D721Med (cell line): ENCODE data around the gene DYNLT3.

Experiments used
- DNase-seq: peaks from one replicate; pipeline ENCODE4 v3.0.0; 2011; ENCODE audit warnings: low spot score; ENCODE audit not compliant: insufficient read length
- FAIRE-seq: peaks from 2 replicates; lab custom pipeline; 2011; peaks lifted over from hg19 to GRCh38; lab: Jason Lieb, UNC
- TF ChIP-seq, protein P1 (sequence below): IDR thresholded peaks from 2 replicates; pipeline ENCODE4 v1.5.1; 2012; ENCODE audit warnings: mild to moderate bottlenecking, control low read depth; ENCODE audit not compliant: insufficient read depth; ENCODE audit errors: missing control alignments

DYNLT3 gene

DNA sequence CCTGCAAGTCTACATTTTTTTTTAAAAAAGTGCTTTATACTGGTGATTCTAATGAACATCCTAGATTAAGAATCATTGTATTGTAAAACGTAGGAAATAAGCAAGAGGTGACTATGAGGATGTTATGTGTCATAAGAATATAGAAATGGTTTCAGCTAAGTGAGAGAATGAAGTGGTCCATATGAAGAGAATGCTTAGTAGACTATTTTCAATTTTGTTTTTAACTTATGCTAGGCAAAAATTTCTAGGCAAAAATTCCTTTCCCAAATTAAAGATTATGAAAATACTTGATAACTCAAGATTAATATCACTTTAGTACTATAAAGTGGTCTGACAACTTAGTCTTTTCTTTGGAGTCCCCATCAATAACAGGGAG, 825 bp downstream of the DYNLT3 start:
- no peak for DNase-seq
- TF ChIP-seq, protein P1, sequence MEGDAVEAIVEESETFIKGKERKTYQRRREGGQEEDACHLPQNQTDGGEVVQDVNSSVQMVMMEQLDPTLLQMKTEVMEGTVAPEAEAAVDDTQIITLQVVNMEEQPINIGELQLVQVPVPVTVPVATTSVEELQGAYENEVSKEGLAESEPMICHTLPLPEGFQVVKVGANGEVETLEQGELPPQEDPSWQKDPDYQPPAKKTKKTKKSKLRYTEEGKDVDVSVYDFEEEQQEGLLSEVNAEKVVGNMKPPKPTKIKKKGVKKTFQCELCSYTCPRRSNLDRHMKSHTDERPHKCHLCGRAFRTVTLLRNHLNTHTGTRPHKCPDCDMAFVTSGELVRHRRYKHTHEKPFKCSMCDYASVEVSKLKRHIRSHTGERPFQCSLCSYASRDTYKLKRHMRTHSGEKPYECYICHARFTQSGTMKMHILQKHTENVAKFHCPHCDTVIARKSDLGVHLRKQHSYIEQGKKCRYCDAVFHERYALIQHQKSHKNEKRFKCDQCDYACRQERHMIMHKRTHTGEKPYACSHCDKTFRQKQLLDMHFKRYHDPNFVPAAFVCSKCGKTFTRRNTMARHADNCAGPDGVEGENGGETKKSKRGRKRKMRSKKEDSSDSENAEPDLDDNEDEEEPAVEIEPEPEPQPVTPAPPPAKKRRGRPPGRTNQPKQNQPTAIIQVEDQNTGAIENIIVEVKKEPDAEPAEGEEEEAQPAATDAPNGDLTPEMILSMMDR = no peak
- no peak for FAIRE-seq

DNA sequence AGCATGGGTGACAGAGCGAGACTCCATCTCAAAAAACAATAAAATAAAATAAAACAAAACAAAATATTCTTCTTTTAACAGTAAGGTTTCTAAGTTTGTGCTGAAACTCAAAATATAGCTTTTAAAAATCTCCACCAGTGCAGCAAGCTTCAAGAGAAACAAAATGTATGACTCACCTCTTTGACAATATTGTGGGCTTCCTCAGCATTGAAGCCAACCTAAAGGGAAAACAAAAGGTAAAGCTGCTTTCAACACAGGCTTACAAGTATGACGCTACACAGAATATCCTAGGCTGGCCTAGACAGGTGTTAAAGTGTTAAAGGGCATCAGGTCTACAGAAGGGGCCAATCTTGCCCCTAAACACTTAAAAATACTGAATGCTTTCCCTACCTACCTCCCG, 1.2 kb downstream of the DYNLT3 start:
- TF ChIP-seq, protein P1 = no peak
- no peak for DNase-seq
- FAIRE-seq = no peak

- DNase-seq (no peak), FAIRE-seq (no peak)
- TF ChIP-seq, protein P1 = no peak
Measured at GRCh38 chrX:37844622-37845021, 2.7 kb downstream of the DYNLT3 start.

DNA sequence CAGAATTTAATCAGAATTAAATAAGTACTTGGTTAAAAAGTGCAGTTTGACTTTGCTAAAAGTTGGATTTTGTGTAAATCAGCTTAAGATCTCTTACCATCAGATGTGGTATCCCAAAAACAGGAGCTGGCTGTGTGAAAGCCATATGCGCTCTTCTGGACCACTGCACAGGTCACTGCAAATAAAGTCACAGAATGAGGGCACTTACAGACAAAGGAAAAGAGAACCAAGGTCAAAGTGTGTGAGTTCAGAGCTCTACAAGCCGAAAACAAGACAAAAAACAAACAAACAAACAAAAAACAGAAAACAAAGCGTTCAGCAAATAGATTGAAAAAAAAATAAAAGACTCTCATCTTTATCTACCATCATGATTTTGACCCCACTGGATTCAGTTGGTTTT, 6.4 kb downstream of the DYNLT3 start:
- FAIRE-seq = no peak
- TF ChIP-seq, protein P1 = no peak

DNA sequence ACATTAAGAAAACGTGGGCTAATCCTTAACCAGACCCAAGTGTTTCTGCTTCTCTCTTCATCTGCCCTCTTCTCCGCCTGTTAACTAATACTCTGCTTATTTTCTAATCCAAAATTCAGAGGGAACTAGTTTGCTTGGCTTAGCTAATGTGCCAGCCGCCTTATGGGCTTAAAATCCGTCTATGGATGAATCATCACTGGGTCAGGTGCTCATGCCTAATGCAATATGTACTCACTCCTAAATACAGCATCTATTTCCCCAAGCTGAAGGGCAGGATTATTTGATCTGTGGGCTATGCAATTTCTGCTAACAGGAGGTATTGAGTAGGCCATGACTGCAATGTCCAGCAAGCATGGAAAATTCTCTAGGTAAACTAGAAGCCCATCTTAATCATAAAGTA, 12.4 kb downstream of the DYNLT3 start:
- TF ChIP-seq, protein P1 = no peak
- DNase-seq = no peak
- no peak for FAIRE-seq

More for the DNA sequence above, 6.4 kb downstream of the DYNLT3 start:
- no peak for DNase-seq

DNA sequence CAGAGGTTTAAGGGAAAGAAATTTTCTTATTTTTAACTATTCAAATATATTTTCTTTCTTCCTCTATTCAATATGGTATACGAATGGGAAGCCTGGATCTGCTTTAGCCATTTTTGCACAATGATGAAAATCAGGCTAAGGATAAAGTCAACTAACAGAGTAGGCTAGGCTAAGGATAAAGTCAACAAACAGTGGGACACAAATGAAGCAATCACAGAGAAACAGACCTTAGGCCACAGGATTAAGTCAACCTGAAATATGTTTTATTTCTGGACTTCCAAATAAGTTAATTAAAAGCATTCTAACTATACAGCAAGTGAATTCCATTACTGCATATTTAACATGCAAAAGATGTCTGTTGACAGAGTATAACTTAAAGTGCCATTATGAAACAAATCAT, 17.0 kb downstream of the DYNLT3 start:
- no peak for FAIRE-seq
- TF ChIP-seq, protein P1 = no peak
- no peak for DNase-seq

GRCh38 chrX:37829721-37830120, 17.6 kb downstream of the DYNLT3 start:
- DNase-seq (no peak), FAIRE-seq (no peak)
- TF ChIP-seq, protein P1 = no peak
